Measurements from ENCODE around the gene TMEM248. TPM values are rescaled to one million over a fixed set of nuclear protein-coding genes. Genes with fewer than 3 reads are reported as not detected.
A peak's percentile ranks its signal among the peaks of the same experiment; 100 is the strongest.
"Not testable (repeated sequence)": the region's sequence is repeated elsewhere in the genome, so short reads cannot be mapped to it uniquely, and the experiment has no call there.

The TMEM248 gene
- total and polyA plus RNA-seq, 9 donors = 51.8 to 118 (median 100) TPM

- TF ChIP-seq CTCF (IDR thresholded peaks at IDR 0.05) (no peak), EP300 (IDR thresholded peaks at IDR 0.05) (no peak), POLR2A (IDR thresholded peaks at IDR 0.05) (no peak)
- no peaks in the 10 kb centered on the region for H3K27me3 ChIP-seq
- WGBS, 3 donors = 81 to 87% (median 85%) methylated on average over 5 to 6 of the region's 6 CpGs
- no peak for DNase-seq
- H3K27ac ChIP-seq = no peak overlapping the region
- no peaks in the 10 kb centered on the region for H3K9me3 ChIP-seq
- H3K4me3 ChIP-seq = no peak overlapping the region
- H3K4me1 ChIP-seq (ENCODE audit: insufficient read depth) = no peaks in the 10 kb centered on the region
- H3K36me3 ChIP-seq = no peaks in the 10 kb centered on the region
- intact Hi-C loops (cut with DNase I) = loop anchor here in 1 of 4 donors (10.0 kb wide), 1 partner anchor 102 kb away; no protein-coding TSS in a partner anchor
Observed at GRCh38 chr7:66967029-66967428, 46.0 kb downstream of the TMEM248 start.

GRCh38 chr7:66969001-66969400 lies 48.0 kb downstream of the TMEM248 start:
- not testable (repeated sequence) for H3K4me1 ChIP-seq (ENCODE audit: insufficient read depth); DNase-seq; H3K27me3 ChIP-seq; H3K27ac ChIP-seq; H3K36me3 ChIP-seq; H3K4me3 ChIP-seq; H3K9me3 ChIP-seq
- intact Hi-C loops (cut with DNase I) = loop anchor here in 1 of 4 donors (10.0 kb wide), 1 partner anchor 104 kb away; no protein-coding TSS in a partner anchor
- WGBS, 3 donors = 92 to 94% (median 94%) methylated on average over 5 of the region's 5 CpGs

GRCh38 chr7:66970310-66970709 lies 49.3 kb downstream of the TMEM248 start:
- WGBS, 3 donors = 63 to 68% (median 67%) methylated on average over 5 of the region's 5 CpGs
- no peak for TF ChIP-seq EP300 (IDR thresholded peaks at IDR 0.05)
- no peak for TF ChIP-seq CTCF (IDR thresholded peaks at IDR 0.05)
- no peak for TF ChIP-seq POLR2A (IDR thresholded peaks at IDR 0.05)

GRCh38 chr7:66974986-66975590 lies 54.1 kb downstream of the TMEM248 start:
- WGBS, 3 donors = 83 to 88% (median 86%) methylated on average over 15 of the region's 15 CpGs
- TF ChIP-seq POLR2A (IDR thresholded peaks at IDR 0.05) (no peak), EP300 (IDR thresholded peaks at IDR 0.05) (no peak), CTCF (IDR thresholded peaks at IDR 0.05) (no peak)
- Histone ChIP-seq H3K4me3 (no peak overlapping the region), H3K27ac (no peak overlapping the region), H3K27me3 (no peaks in the 10 kb centered on the region), H3K9me3 (no peaks in the 10 kb centered on the region), H3K4me1 (ENCODE audit: insufficient read depth) (no peaks in the 10 kb centered on the region), H3K36me3 (no peaks in the 10 kb centered on the region)
- intact Hi-C loops (cut with DNase I) = no loop called here
- DNase-seq = no peak

More at GRCh38 chr7:66970310-66970709, 49.3 kb downstream of the TMEM248 start:
- intact Hi-C loops (cut with DNase I) = no loop called here
- H3K4me3 ChIP-seq = no peak overlapping the region
- no peaks in the 10 kb centered on the region for H3K36me3 ChIP-seq
- no peaks in the 10 kb centered on the region for H3K9me3 ChIP-seq
- H3K27me3 ChIP-seq = no peaks in the 10 kb centered on the region
- DNase-seq = no peak
- no peak overlapping the region for H3K27ac ChIP-seq
- H3K4me1 ChIP-seq (ENCODE audit: insufficient read depth) = no peaks in the 10 kb centered on the region

- H3K9me3 ChIP-seq; intact Hi-C loops (cut with DNase I); H3K27me3 ChIP-seq; H3K4me3 ChIP-seq; H3K36me3 ChIP-seq; H3K27ac ChIP-seq; DNase-seq; H3K4me1 ChIP-seq (ENCODE audit: insufficient read depth): not testable (repeated sequence)
- WGBS, 3 donors = 64 to 75% (median 70%) methylated on average over 5 of the region's 5 CpGs
Observed at GRCh38 chr7:66978312-66978711, 57.3 kb downstream of the TMEM248 start.

GRCh38 chr7:66979013-66979412 lies 58.0 kb downstream of the TMEM248 start:
- H3K36me3 ChIP-seq; H3K9me3 ChIP-seq; intact Hi-C loops (cut with DNase I); H3K4me3 ChIP-seq; H3K27me3 ChIP-seq; H3K27ac ChIP-seq; DNase-seq; H3K4me1 ChIP-seq (ENCODE audit: insufficient read depth): not testable (repeated sequence)
- WGBS, 3 donors = 72 to 88% (median 77%) methylated on average over 2 of the region's 2 CpGs

- H3K4me1 ChIP-seq (ENCODE audit: insufficient read depth); H3K4me3 ChIP-seq; H3K36me3 ChIP-seq; DNase-seq; H3K27me3 ChIP-seq; intact Hi-C loops (cut with DNase I); H3K9me3 ChIP-seq; H3K27ac ChIP-seq: not testable (repeated sequence)
- WGBS, 3 donors = 85 to 95% (median 95%) methylated on average over 1 of the region's 1 CpG
Observed at GRCh38 chr7:66980336-66980735, 59.3 kb downstream of the TMEM248 start.

- H3K36me3 ChIP-seq; intact Hi-C loops (cut with DNase I); H3K27ac ChIP-seq; H3K4me3 ChIP-seq; H3K27me3 ChIP-seq; H3K4me1 ChIP-seq (ENCODE audit: insufficient read depth); H3K9me3 ChIP-seq; DNase-seq: not testable (repeated sequence)
- WGBS, 3 donors = 92 to 97% (median 96%) methylated on average over 1 to 3 of the region's 3 CpGs
Observed at GRCh38 chr7:66989552-66989951, 68.5 kb downstream of the TMEM248 start.

- H3K27me3 ChIP-seq; intact Hi-C loops (cut with DNase I); H3K4me1 ChIP-seq (ENCODE audit: insufficient read depth); DNase-seq; H3K9me3 ChIP-seq; H3K36me3 ChIP-seq: not testable (repeated sequence)
- Histone ChIP-seq H3K4me3 (peak overlapping the region; percentile 75), H3K27ac (peak overlapping the region; percentile 87 to 99)
- whole genome bisulfite sequencing, 3 donors = 22 to 35% (median 30%) methylated on average over 5 of the region's 5 CpGs
Observed at GRCh38 chr7:66994051-66994450, 73.0 kb downstream of the TMEM248 start.
